ENCODE data around the gene ERBB4. TPM values are rescaled to one million over a fixed set of nuclear protein-coding genes. Genes with fewer than 3 reads are reported as not detected.

Gene ERBB4
- total RNA-seq, 1 donor from 2014 or later: 9.9 TPM

DNA sequence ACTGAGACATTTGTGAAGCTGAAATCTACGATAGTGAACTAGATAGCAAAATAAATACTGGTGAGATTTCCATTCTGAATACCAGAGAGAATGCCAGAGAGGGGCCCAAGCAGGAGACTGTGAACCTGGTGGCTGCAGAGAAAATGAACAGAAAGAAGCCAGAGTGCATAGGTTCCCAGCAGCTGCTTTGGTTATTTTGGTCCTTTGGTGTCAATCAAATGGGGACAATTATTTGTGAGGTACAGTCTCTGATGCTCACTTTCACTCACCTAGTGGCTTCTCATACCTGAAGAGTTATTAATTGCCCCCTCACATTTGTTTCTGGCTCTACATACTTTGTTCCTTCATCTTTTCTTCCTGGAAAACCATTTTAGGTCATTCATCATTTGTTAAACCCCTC, 1170.1 kb downstream of the ERBB4 start:
- no peak overlapping the region for H3K27ac ChIP-seq (ENCODE audit: low read depth, low read length)
- H3K27me3 ChIP-seq (ENCODE audit: control insufficient read depth in 3 of 3, insufficient read depth in 3 of 3, low read length in 3 of 3): no peaks in the 10 kb centered on the region
- no peaks in the 10 kb centered on the region for H3K36me3 ChIP-seq (ENCODE audit: control insufficient read depth in 3 of 3, insufficient read depth in 3 of 3, low read length in 3 of 3)
- H3K4me1 ChIP-seq (ENCODE audit: control insufficient read depth in 3 of 3, insufficient read depth in 3 of 3, low read length in 3 of 3): no peaks in the 10 kb centered on the region
- H3K4me3 ChIP-seq (ENCODE audit: low read length in 3 of 3): no peak overlapping the region
- H3K9ac ChIP-seq (ENCODE audit: low read depth in 1 of 3, low read length in 3 of 3): no peak overlapping the region
- H3K9me3 ChIP-seq (ENCODE audit: control insufficient read depth in 3 of 3, low read length in 3 of 3): no peaks in the 10 kb centered on the region

DNA sequence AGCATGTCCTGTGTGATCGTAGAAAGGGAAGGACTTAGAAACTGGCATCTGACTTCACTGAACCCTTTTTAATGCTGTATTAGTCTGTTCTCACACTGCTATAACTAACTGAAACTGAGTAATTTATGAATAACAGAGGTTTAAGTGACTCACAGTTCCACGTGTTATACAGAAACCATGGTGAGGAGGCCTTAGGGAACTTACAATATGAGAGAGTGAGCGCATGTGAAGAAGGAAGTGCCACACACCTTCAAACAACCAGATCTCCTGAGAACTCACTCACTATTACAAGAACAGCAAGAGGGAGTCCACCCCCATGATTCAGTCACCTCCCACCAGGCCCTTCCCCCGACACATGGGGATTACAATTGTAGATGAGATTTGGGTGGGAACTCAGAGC, 1170.9 kb downstream of the ERBB4 start:
- H3K4me1 ChIP-seq (ENCODE audit: control insufficient read depth in 3 of 3, insufficient read depth in 3 of 3, low read length in 3 of 3): no peaks in the 10 kb centered on the region
- no peak overlapping the region for H3K9ac ChIP-seq (ENCODE audit: low read depth in 1 of 3, low read length in 3 of 3)
- no peak overlapping the region for H3K27ac ChIP-seq (ENCODE audit: low read depth, low read length)

DNA sequence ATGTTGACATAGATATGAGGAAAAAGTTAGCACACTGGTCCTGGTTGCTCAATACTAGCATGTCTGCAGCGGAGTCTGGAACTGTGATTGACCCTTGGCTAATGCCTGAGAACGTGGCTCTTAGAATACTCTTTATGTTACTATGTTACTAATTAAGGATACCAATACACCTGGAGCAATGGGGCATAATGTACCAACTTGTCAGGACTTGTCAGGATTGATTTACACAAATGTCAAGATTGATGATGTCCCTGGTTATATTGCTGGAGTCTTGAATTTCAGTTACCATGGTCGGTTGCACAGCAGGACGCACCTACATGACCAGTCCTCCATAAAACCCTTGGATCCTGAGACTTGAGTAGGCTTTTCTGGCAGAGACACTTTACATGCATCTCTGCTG, 1171.3 kb downstream of the ERBB4 start:
- H3K9me3 ChIP-seq (ENCODE audit: control insufficient read depth in 3 of 3, low read length in 3 of 3): no peaks in the 10 kb centered on the region
- no peak overlapping the region for H3K27ac ChIP-seq (ENCODE audit: low read depth, low read length)
- no peak overlapping the region for H3K4me3 ChIP-seq (ENCODE audit: low read length in 3 of 3)
- H3K4me1 ChIP-seq (ENCODE audit: control insufficient read depth in 3 of 3, insufficient read depth in 3 of 3, low read length in 3 of 3): no peaks in the 10 kb centered on the region
- no peaks in the 10 kb centered on the region for H3K27me3 ChIP-seq (ENCODE audit: control insufficient read depth in 3 of 3, insufficient read depth in 3 of 3, low read length in 3 of 3)
- no peak overlapping the region for H3K9ac ChIP-seq (ENCODE audit: low read depth in 1 of 3, low read length in 3 of 3)
- no peaks in the 10 kb centered on the region for H3K36me3 ChIP-seq (ENCODE audit: control insufficient read depth in 3 of 3, insufficient read depth in 3 of 3, low read length in 3 of 3)

More for the DNA sequence above, 1170.9 kb downstream of the ERBB4 start:
- H3K4me3 ChIP-seq (ENCODE audit: low read length in 3 of 3): no peak overlapping the region
- H3K9me3 ChIP-seq (ENCODE audit: control insufficient read depth in 3 of 3, low read length in 3 of 3): no peaks in the 10 kb centered on the region
- H3K27me3 ChIP-seq (ENCODE audit: control insufficient read depth in 3 of 3, insufficient read depth in 3 of 3, low read length in 3 of 3): no peaks in the 10 kb centered on the region
- no peaks in the 10 kb centered on the region for H3K36me3 ChIP-seq (ENCODE audit: control insufficient read depth in 3 of 3, insufficient read depth in 3 of 3, low read length in 3 of 3)

DNA sequence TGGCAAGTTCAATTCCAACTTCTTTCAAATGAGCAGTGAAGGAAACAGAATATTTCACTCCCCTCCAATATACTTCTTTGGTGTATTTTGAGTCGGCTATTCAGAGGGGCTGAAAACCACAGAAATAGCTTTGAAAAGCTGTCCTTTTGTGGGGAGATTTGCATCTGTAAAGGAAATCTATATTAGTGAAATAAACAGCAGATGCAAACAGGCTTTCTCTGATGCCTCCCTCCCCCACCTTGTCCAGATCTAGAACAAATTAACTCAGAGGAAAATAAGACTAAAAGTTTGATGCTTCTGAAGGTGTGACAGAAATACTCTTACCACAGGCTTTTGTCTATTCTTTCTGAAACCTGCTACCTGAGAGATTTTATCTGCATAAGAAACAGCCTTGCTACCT, 1173.7 kb downstream of the ERBB4 start:
- Histone ChIP-seq H3K9me3 (ENCODE audit: control insufficient read depth in 3 of 3, low read length in 3 of 3) (no peaks in the 10 kb centered on the region), H3K4me3 (ENCODE audit: low read length in 3 of 3) (no peak overlapping the region), H3K36me3 (ENCODE audit: control insufficient read depth in 3 of 3, insufficient read depth in 3 of 3, low read length in 3 of 3) (no peaks in the 10 kb centered on the region), H3K9ac (ENCODE audit: low read depth in 1 of 3, low read length in 3 of 3) (no peak overlapping the region), H3K27me3 (ENCODE audit: control insufficient read depth in 3 of 3, insufficient read depth in 3 of 3, low read length in 3 of 3) (no peaks in the 10 kb centered on the region), H3K4me1 (ENCODE audit: control insufficient read depth in 3 of 3, insufficient read depth in 3 of 3, low read length in 3 of 3) (no peaks in the 10 kb centered on the region), H3K27ac (ENCODE audit: low read depth, low read length) (no peak overlapping the region)

DNA sequence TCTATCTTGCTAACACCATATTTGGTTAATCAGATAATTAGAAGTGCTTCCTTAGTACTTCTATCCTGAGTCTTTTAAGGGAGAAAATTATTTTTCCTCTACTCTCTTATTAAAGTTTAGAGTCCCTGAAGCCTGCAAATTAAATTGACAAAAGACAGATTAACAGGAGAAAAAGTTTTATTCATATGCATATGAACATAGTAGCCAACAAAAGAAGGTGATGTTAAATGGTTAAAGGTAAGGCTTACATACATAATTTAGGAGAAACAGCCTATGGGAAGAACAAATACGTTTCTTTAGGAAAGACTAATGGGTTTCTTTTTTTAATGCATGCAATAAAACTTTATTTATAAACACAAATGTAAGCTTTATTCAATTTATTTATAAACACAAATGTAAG, 1177.2 kb downstream of the ERBB4 start:
- H3K27me3 ChIP-seq (ENCODE audit: control insufficient read depth in 3 of 3, insufficient read depth in 3 of 3, low read length in 3 of 3): no peaks in the 10 kb centered on the region
- no peak overlapping the region for H3K9ac ChIP-seq (ENCODE audit: low read depth in 1 of 3, low read length in 3 of 3)
- H3K27ac ChIP-seq (ENCODE audit: low read depth, low read length): no peak overlapping the region
- H3K4me1 ChIP-seq (ENCODE audit: control insufficient read depth in 3 of 3, insufficient read depth in 3 of 3, low read length in 3 of 3): no peaks in the 10 kb centered on the region
- no peak overlapping the region for H3K4me3 ChIP-seq (ENCODE audit: low read length in 3 of 3)
- no peaks in the 10 kb centered on the region for H3K36me3 ChIP-seq (ENCODE audit: control insufficient read depth in 3 of 3, insufficient read depth in 3 of 3, low read length in 3 of 3)
- no peaks in the 10 kb centered on the region for H3K9me3 ChIP-seq (ENCODE audit: control insufficient read depth in 3 of 3, low read length in 3 of 3)

DNA sequence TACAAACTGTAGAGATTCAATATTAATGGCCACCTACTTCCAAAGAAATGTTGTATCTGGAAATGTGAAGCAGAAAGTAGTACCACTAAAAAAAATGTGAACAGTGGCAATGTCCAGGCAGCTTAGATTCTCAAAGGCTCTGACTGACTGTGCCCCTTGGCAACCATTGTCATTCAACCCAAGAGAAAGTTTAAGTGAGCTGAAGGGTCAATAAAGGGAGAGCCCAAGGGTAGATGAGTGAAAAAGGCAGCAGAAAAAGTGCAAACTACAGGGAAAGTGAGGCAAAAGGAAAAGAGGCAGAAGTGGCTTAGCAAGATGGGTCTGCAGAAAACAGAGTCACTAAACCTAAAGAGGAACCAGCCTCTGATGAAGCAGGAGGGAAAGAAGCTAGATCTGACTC, 1179.3 kb downstream of the ERBB4 start:
- Histone ChIP-seq H3K4me3 (ENCODE audit: low read length in 3 of 3) (no peak overlapping the region), H3K4me1 (ENCODE audit: control insufficient read depth in 3 of 3, insufficient read depth in 3 of 3, low read length in 3 of 3) (no peaks in the 10 kb centered on the region), H3K9me3 (ENCODE audit: control insufficient read depth in 3 of 3, low read length in 3 of 3) (no peaks in the 10 kb centered on the region), H3K36me3 (ENCODE audit: control insufficient read depth in 3 of 3, insufficient read depth in 3 of 3, low read length in 3 of 3) (no peaks in the 10 kb centered on the region), H3K27me3 (ENCODE audit: control insufficient read depth in 3 of 3, insufficient read depth in 3 of 3, low read length in 3 of 3) (no peaks in the 10 kb centered on the region), H3K27ac (ENCODE audit: low read depth, low read length) (no peak overlapping the region), H3K9ac (ENCODE audit: low read depth in 1 of 3, low read length in 3 of 3) (no peak overlapping the region)

DNA sequence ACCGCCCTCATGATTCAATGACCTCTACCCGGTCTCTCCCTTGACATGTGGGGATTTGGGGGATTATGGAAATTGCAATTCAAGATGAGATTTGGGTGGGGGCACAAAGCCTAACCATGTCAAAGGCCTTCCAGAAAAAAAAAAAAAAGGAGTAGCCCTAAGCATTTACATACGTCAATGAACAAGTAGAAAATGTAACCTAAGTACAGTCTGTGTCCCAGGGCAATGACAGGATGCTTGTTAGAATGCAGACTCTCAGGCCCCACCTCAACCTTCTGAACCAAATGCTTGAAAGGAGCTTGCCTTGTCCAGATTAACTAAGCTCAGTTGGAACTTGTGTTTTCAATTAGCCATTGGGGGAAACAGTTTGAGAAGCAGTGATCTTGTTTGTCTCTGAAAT, 1180.1 kb downstream of the ERBB4 start:
- Histone ChIP-seq H3K4me1 (ENCODE audit: control insufficient read depth in 3 of 3, insufficient read depth in 3 of 3, low read length in 3 of 3) (no peaks in the 10 kb centered on the region), H3K9ac (ENCODE audit: low read depth in 1 of 3, low read length in 3 of 3) (no peak overlapping the region), H3K27me3 (ENCODE audit: control insufficient read depth in 3 of 3, insufficient read depth in 3 of 3, low read length in 3 of 3) (no peaks in the 10 kb centered on the region), H3K9me3 (ENCODE audit: control insufficient read depth in 3 of 3, low read length in 3 of 3) (no peaks in the 10 kb centered on the region), H3K36me3 (ENCODE audit: control insufficient read depth in 3 of 3, insufficient read depth in 3 of 3, low read length in 3 of 3) (no peaks in the 10 kb centered on the region), H3K4me3 (ENCODE audit: low read length in 3 of 3) (no peak overlapping the region), H3K27ac (ENCODE audit: low read depth, low read length) (no peak overlapping the region)

DNA sequence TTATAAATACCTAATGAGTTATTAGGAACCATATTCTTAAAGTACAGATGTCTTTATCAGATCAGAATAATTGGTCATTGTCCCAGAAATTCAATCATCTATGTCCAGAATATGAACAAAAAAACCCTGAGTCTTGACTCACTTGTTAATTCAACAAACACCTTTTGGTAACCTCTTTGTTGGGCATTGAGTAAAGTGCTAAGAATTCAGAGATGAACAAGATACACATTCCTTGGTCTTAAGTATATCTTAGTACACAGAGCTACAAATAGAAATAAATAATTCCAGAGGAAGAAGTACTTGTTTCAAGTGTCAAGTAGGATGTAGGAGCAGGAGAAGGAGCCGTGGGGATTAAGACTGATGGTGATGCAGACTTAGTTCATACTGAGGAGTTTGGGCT, 1184.1 kb downstream of the ERBB4 start:
- Histone ChIP-seq H3K4me3 (ENCODE audit: low read length in 3 of 3) (no peak overlapping the region), H3K4me1 (ENCODE audit: control insufficient read depth in 3 of 3, insufficient read depth in 3 of 3, low read length in 3 of 3) (no peaks in the 10 kb centered on the region), H3K9ac (ENCODE audit: low read depth in 1 of 3, low read length in 3 of 3) (no peak overlapping the region), H3K9me3 (ENCODE audit: control insufficient read depth in 3 of 3, low read length in 3 of 3) (no peaks in the 10 kb centered on the region), H3K36me3 (ENCODE audit: control insufficient read depth in 3 of 3, insufficient read depth in 3 of 3, low read length in 3 of 3) (no peaks in the 10 kb centered on the region), H3K27ac (ENCODE audit: low read depth, low read length) (no peak overlapping the region), H3K27me3 (ENCODE audit: control insufficient read depth in 3 of 3, insufficient read depth in 3 of 3, low read length in 3 of 3) (no peaks in the 10 kb centered on the region)

DNA sequence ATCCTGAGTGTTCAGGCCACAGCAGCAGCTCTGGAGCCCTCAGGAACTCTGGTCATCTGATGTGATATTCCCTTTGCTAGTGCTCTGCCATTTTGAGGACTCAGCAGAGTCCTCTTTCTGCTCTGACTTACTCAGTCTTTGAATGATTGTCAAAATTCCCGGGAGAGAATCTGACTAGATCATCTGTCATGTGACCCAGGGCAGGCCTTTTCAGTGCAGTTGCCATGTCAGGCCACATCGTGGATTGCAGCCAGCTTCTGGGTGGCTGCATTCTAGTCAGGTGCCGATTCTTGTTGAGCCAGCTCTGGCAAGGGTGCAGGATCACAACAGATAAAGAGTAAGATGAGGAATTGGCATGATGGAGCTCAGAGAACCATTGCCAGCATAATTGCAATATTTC, 1186.6 kb downstream of the ERBB4 start:
- no peak overlapping the region for H3K4me3 ChIP-seq (ENCODE audit: low read length in 3 of 3)
- H3K4me1 ChIP-seq (ENCODE audit: control insufficient read depth in 3 of 3, insufficient read depth in 3 of 3, low read length in 3 of 3): no peaks in the 10 kb centered on the region
- H3K36me3 ChIP-seq (ENCODE audit: control insufficient read depth in 3 of 3, insufficient read depth in 3 of 3, low read length in 3 of 3): no peaks in the 10 kb centered on the region

DNA sequence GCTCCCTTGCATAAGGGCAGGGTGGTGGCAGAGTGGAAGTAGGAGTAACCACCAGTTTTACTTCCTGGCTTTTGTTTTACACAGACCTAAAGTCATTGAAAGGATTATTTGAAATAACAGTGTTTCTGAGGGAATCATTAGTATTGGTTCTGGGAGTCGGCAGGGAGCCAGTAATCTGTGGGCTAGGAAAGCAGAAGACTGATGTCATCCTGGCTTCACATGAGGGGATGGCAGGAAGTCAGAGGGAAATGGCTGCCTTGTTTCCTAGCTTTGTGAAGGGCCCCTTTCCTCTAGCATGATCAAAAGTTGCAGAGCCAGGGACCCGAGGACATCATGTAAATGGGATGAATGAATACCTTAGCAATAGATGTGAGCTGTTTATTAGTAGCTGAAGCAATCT, 1189.6 kb downstream of the ERBB4 start:
- H3K4me1 ChIP-seq (ENCODE audit: control insufficient read depth in 3 of 3, insufficient read depth in 3 of 3, low read length in 3 of 3): no peaks in the 10 kb centered on the region
- no peak overlapping the region for H3K27ac ChIP-seq (ENCODE audit: low read depth, low read length)
- H3K9ac ChIP-seq (ENCODE audit: low read depth in 1 of 3, low read length in 3 of 3): no peak overlapping the region
- H3K27me3 ChIP-seq (ENCODE audit: control insufficient read depth in 3 of 3, insufficient read depth in 3 of 3, low read length in 3 of 3): no peaks in the 10 kb centered on the region
- H3K4me3 ChIP-seq (ENCODE audit: low read length in 3 of 3): no peak overlapping the region
- no peaks in the 10 kb centered on the region for H3K36me3 ChIP-seq (ENCODE audit: control insufficient read depth in 3 of 3, insufficient read depth in 3 of 3, low read length in 3 of 3)
- H3K9me3 ChIP-seq (ENCODE audit: control insufficient read depth in 3 of 3, low read length in 3 of 3): no peaks in the 10 kb centered on the region

More for the DNA sequence above, 1186.6 kb downstream of the ERBB4 start:
- no peaks in the 10 kb centered on the region for H3K9me3 ChIP-seq (ENCODE audit: control insufficient read depth in 3 of 3, low read length in 3 of 3)
- H3K27me3 ChIP-seq (ENCODE audit: control insufficient read depth in 3 of 3, insufficient read depth in 3 of 3, low read length in 3 of 3): no peaks in the 10 kb centered on the region
- no peak overlapping the region for H3K27ac ChIP-seq (ENCODE audit: low read depth, low read length)
- H3K9ac ChIP-seq (ENCODE audit: low read depth in 1 of 3, low read length in 3 of 3): no peak overlapping the region

DNA sequence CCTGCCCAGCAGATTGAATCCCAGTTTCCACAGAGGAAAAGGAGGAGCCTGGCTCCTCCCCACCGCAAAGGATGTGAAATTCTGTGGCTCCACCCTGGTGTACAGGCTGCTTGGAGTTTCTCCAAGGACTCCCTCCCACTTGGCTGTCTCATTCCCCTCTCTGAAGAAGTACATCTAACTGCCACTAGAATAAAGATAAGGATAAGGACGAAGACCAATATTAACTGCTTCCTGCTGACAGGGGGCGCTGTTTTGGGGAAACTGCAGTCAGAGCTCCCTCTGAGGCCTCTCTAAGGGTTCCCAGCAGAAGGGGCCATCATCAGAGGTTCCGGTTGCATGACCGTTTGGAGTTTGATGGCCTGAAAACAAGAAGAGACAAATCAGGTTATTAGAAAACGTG, 1191.3 kb downstream of the ERBB4 start:
- no peak overlapping the region for H3K4me3 ChIP-seq (ENCODE audit: low read length in 3 of 3)

More for the DNA sequence above, 1191.3 kb downstream of the ERBB4 start:
- no peak overlapping the region for H3K27ac ChIP-seq (ENCODE audit: low read depth, low read length)
- no peaks in the 10 kb centered on the region for H3K9me3 ChIP-seq (ENCODE audit: control insufficient read depth in 3 of 3, low read length in 3 of 3)
- no peaks in the 10 kb centered on the region for H3K27me3 ChIP-seq (ENCODE audit: control insufficient read depth in 3 of 3, insufficient read depth in 3 of 3, low read length in 3 of 3)
- no peaks in the 10 kb centered on the region for H3K36me3 ChIP-seq (ENCODE audit: control insufficient read depth in 3 of 3, insufficient read depth in 3 of 3, low read length in 3 of 3)
- H3K9ac ChIP-seq (ENCODE audit: low read depth in 1 of 3, low read length in 3 of 3): no peak overlapping the region
- no peaks in the 10 kb centered on the region for H3K4me1 ChIP-seq (ENCODE audit: control insufficient read depth in 3 of 3, insufficient read depth in 3 of 3, low read length in 3 of 3)

All from skeletal muscle tissue (tissue), 4 donors.